Panc1 (cell line): Measurements from ENCODE around the gene CLEC2D.

Source experiments
- TCF7L2 ChIP-seq: IDR thresholded peaks from 2 replicates; pipeline ENCODE4 v1.6.1; 2011; ENCODE audit warnings: mild to moderate bottlenecking, low read depth, low read length, inconsistent platforms
- TF ChIP-seq, protein P1 (sequence below): fragments of 450-650 bp; IDR thresholded peaks from 2 replicates; pipeline ENCODE4 v1.5.1; 2017; ENCODE audit warnings: mild to moderate bottlenecking
- TF ChIP-seq, protein P2 (sequence below), 2 experiments: IDR thresholded peaks; 2 replicates each; pipeline ENCODE4 v1.6.1; 2011 to 2012; ENCODE audit warnings: low read depth in 2 of 2, control low read depth in 1 of 2, low read length in 1 of 2, mild to moderate bottlenecking in 1 of 2, moderate library complexity in 1 of 2; ENCODE audit not compliant: insufficient read depth in 1 of 2

DNA sequence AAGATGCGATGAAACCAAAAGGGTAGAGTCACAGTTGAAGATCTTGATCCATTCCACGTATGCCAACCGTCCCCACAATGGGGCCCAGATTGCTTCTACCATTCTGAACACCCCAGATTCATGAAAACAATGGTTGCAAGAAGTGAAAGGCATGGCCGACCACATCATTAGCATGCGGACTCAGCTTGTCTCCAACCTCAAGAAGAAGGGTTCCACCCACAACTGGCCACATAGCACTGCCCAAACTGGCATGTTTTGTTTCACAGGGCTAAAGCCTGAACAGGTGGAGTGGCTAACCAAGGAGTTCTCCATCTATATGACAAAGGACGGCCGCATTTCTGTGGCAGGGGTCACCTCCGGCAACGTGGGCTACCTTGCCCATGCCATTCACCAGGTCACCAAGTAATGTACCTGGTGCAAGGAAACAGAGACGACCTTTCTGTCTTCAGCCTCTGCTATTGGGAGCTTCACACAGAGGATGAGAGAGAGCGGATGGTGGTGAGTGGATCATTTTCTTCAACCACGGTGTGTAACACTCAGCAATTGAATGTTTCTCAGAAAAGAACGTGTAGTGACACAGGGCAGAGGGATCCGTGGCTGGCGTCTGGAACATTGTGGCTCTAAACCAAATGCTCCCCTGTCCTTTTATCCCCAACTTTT is 26.8 kb upstream of the CLEC2D start:
- TF ChIP-seq, protein P1, sequence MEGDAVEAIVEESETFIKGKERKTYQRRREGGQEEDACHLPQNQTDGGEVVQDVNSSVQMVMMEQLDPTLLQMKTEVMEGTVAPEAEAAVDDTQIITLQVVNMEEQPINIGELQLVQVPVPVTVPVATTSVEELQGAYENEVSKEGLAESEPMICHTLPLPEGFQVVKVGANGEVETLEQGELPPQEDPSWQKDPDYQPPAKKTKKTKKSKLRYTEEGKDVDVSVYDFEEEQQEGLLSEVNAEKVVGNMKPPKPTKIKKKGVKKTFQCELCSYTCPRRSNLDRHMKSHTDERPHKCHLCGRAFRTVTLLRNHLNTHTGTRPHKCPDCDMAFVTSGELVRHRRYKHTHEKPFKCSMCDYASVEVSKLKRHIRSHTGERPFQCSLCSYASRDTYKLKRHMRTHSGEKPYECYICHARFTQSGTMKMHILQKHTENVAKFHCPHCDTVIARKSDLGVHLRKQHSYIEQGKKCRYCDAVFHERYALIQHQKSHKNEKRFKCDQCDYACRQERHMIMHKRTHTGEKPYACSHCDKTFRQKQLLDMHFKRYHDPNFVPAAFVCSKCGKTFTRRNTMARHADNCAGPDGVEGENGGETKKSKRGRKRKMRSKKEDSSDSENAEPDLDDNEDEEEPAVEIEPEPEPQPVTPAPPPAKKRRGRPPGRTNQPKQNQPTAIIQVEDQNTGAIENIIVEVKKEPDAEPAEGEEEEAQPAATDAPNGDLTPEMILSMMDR = no peak
- TF ChIP-seq, protein P2, sequence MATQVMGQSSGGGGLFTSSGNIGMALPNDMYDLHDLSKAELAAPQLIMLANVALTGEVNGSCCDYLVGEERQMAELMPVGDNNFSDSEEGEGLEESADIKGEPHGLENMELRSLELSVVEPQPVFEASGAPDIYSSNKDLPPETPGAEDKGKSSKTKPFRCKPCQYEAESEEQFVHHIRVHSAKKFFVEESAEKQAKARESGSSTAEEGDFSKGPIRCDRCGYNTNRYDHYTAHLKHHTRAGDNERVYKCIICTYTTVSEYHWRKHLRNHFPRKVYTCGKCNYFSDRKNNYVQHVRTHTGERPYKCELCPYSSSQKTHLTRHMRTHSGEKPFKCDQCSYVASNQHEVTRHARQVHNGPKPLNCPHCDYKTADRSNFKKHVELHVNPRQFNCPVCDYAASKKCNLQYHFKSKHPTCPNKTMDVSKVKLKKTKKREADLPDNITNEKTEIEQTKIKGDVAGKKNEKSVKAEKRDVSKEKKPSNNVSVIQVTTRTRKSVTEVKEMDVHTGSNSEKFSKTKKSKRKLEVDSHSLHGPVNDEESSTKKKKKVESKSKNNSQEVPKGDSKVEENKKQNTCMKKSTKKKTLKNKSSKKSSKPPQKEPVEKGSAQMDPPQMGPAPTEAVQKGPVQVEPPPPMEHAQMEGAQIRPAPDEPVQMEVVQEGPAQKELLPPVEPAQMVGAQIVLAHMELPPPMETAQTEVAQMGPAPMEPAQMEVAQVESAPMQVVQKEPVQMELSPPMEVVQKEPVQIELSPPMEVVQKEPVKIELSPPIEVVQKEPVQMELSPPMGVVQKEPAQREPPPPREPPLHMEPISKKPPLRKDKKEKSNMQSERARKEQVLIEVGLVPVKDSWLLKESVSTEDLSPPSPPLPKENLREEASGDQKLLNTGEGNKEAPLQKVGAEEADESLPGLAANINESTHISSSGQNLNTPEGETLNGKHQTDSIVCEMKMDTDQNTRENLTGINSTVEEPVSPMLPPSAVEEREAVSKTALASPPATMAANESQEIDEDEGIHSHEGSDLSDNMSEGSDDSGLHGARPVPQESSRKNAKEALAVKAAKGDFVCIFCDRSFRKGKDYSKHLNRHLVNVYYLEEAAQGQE (IDR thresholded peaks at IDR 0.05; ENCODE audit: insufficient read depth in 1 of 2, low read depth in 2 of 2, low read length in 1 of 2) = no peak
- no peak for TF ChIP-seq TCF7L2
